OCI-LY7 (cell line): ENCODE data around the gene IRAK1. TPM values are rescaled to one million over a fixed set of nuclear protein-coding genes. Genes with fewer than 3 reads are reported as not detected.

Source experiments
- BruUV-seq: library from RNA; stranded (reverse); fragments of 400-500 nt; replicated peaks from 2 replicates; lab custom pipeline; 2021; lab: Mats Ljungman, UMichigan
- CTCF ChIA-PET: fragments of 300-600 bp; sonication (Branson Sonifier 250); formaldehyde crosslinking; loops from one replicate; lab custom pipeline; 2022; ENCODE audit warnings: antibody characterized with exemption; ENCODE audit not compliant: unreplicated experiment; lab: Charles Lee
- POLR2A ChIA-PET: fragments of 300-600 bp; sonication (Branson Sonifier 250); formaldehyde crosslinking; loops from one replicate; lab custom pipeline; 2022; ENCODE audit warnings: antibody characterized with exemption; lab: Charles Lee
- DNase-seq: peaks from one replicate; pipeline ENCODE4 v3.0.0-alpha.2; 2015; ENCODE audit warnings: low spot score
- H2AFZ ChIP-seq: fragments of 200-600 bp; sonication (generic), shearing (Covaris generic); 2 replicates; pipeline ENCODE4 v1.6.1; 2014; ENCODE audit warnings: mild to moderate bottlenecking, antibody characterized with exemption, low read length, moderate library complexity
- H3K27ac ChIP-seq: fragments of 200-600 bp; sonication (generic); 2 replicates; pipeline ENCODE4 v1.5.1; 2014; ENCODE audit warnings: mixed run types, low read depth, mild to moderate bottlenecking, moderate library complexity, low read length, inconsistent platforms; ENCODE audit not compliant: poor library complexity, severe bottlenecking
- H3K36me3 ChIP-seq: fragments of 200-600 bp; sonication (generic); 2 replicates; pipeline ENCODE4 v1.6.1; 2014; ENCODE audit warnings: mild to moderate bottlenecking, antibody characterized with exemption, low read length, moderate library complexity, mixed read lengths; ENCODE audit not compliant: insufficient read depth
- H3K4me1 ChIP-seq: fragments of 200-600 bp; sonication (generic); 2 replicates; pipeline ENCODE4 v1.5.1; 2014; ENCODE audit warnings: mild to moderate bottlenecking, low read length; ENCODE audit not compliant: insufficient read depth, poor library complexity, severe bottlenecking
- H3K4me2 ChIP-seq: fragments of 200-600 bp; sonication (generic); 2 replicates; pipeline ENCODE4 v1.6.1; 2014; ENCODE audit warnings: mild to moderate bottlenecking, low read length
- H3K4me3 ChIP-seq: fragments of 200-600 bp; sonication (generic); 2 replicates; pipeline ENCODE4 v1.5.1; 2014; ENCODE audit warnings: mild to moderate bottlenecking, low read depth, low read length; ENCODE audit not compliant: poor library complexity, severe bottlenecking
- H3K79me2 ChIP-seq: fragments of 200-600 bp; sonication (generic); 2 replicates; pipeline ENCODE4 v1.6.1; 2016; ENCODE audit warnings: low read depth, mild to moderate bottlenecking, low read length, moderate library complexity, mixed read lengths; ENCODE audit not compliant: insufficient read depth
- H3K9me2 ChIP-seq: fragments of 200-600 bp; sonication (generic); 2 replicates; pipeline ENCODE4 v1.6.1; 2016; ENCODE audit warnings: mild to moderate bottlenecking, low read length, mixed read lengths; ENCODE audit not compliant: insufficient read depth
- H3K9me3 ChIP-seq: fragments of 200-600 bp; sonication (generic); 2 replicates; pipeline ENCODE4 v1.6.1; 2014; ENCODE audit warnings: mild to moderate bottlenecking, mixed run types, low read length, mixed read lengths
- H4K20me1 ChIP-seq: fragments of 200-600 bp; sonication (generic); 2 replicates; pipeline ENCODE4 v1.6.1; 2014; ENCODE audit warnings: mild to moderate bottlenecking, antibody characterized with exemption, low read length, moderate library complexity, mixed read lengths; ENCODE audit not compliant: insufficient read depth
- EZH2phosphoT487 ChIP-seq: fragments of 200-600 bp; sonication (generic); IDR thresholded peaks from 2 replicates; pipeline ENCODE4 v1.6.1; 2018; ENCODE audit warnings: low read depth, borderline replicate concordance, mild to moderate bottlenecking, mixed run types, antibody characterized with exemption, low read length, moderate library complexity, mixed read lengths
- intact Hi-C: fragments of 100-400 bp; cut with micrococcal nuclease; formaldehyde crosslinking; loops from one replicate; pipeline ENCODE4 v1.10.0; 2022; ENCODE audit not compliant: unreplicated experiment
- total RNA-seq, 2 experiments: library from RNA; depleted of rRNA in 1 of 2; stranded (reverse); fragments of >200 nt in 1 of 2; shearing (Covaris generic) in 1 of 2; gene quantifications; 2 replicates each; pipeline ENCODE4 v1.2.3, GENCODE V29; 2014 to 2022
- TF ChIP-seq, protein P1 (sequence below): fragments of 200-600 bp; sonication (generic); conservative IDR thresholded peaks from 2 replicates; pipeline ENCODE4 v1.5.1; 2014; ENCODE audit warnings: mild to moderate bottlenecking, antibody characterized with exemption, low read length, moderate library complexity, mixed read lengths

IRAK1 gene
- total RNA-seq, 2 experiments from 2014 or later: 75.5 to 136 TPM

- no peak for DNase-seq
- peaks cover 36% of the 10 kb centered on the region for H3K36me3 ChIP-seq
- no peaks in the 10 kb centered on the region for H3K9me2 ChIP-seq
- POLR2A ChIA-PET: interaction anchor here (0.7 kb wide), 1 partner anchor 9 kb away, joined by 9 read pairs; no protein-coding TSS in a partner anchor
- H3K79me2 ChIP-seq: no peaks in the 10 kb centered on the region
- intact Hi-C loops: no loop called here
- peak overlapping the region; percentile 39 for H3K4me2 ChIP-seq
- no peaks in the 10 kb centered on the region for H3K9me3 ChIP-seq
- no peak overlapping the region for H3K4me3 ChIP-seq
- TF ChIP-seq, protein P1, sequence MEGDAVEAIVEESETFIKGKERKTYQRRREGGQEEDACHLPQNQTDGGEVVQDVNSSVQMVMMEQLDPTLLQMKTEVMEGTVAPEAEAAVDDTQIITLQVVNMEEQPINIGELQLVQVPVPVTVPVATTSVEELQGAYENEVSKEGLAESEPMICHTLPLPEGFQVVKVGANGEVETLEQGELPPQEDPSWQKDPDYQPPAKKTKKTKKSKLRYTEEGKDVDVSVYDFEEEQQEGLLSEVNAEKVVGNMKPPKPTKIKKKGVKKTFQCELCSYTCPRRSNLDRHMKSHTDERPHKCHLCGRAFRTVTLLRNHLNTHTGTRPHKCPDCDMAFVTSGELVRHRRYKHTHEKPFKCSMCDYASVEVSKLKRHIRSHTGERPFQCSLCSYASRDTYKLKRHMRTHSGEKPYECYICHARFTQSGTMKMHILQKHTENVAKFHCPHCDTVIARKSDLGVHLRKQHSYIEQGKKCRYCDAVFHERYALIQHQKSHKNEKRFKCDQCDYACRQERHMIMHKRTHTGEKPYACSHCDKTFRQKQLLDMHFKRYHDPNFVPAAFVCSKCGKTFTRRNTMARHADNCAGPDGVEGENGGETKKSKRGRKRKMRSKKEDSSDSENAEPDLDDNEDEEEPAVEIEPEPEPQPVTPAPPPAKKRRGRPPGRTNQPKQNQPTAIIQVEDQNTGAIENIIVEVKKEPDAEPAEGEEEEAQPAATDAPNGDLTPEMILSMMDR: no peak
- TF ChIP-seq EZH2phosphoT487: no peak
- H2AFZ ChIP-seq: no peak overlapping the region
- H3K27ac ChIP-seq: peak overlapping the region; percentile 11
- CTCF ChIA-PET: no interaction called here
- no TSS peak for BruUV-seq
- H3K4me1 ChIP-seq: peaks cover 23% of the 10 kb centered on the region
- H4K20me1 ChIP-seq: no peaks in the 10 kb centered on the region
Observed at GRCh38 chrX:154008521-154008920, 11.2 kb downstream of the IRAK1 start.

DNA sequence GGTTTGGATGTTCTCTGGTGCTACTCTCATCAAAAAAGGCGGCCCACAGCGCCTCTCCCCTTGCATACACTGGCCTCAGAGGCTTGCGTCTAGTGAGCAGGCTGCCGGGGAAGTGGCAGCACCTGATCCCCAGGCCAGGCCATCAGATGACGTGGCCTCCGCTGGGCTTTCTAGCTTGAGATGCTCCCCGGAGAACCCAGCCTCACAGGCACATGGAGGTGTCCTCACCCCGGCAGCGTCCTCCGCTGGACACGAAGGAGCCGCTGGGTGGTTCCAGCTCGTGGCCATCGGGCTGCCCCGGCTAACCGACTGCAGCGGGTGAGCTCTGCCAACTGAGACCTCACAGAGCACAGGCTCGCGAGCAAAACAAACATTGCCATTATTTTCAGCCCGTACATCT, 12.8 kb downstream of the IRAK1 start:
- no TSS peak for BruUV-seq
- Histone ChIP-seq H3K9me3 (no peaks in the 10 kb centered on the region), H3K4me3 (no peak overlapping the region), H2AFZ (no peak overlapping the region), H3K4me2 (no peak overlapping the region), H3K4me1 (peaks cover 29% of the 10 kb centered on the region), H3K36me3 (peaks cover 21% of the 10 kb centered on the region), H3K9me2 (no peaks in the 10 kb centered on the region), H4K20me1 (no peaks in the 10 kb centered on the region), H3K27ac (no peak overlapping the region), H3K79me2 (no peaks in the 10 kb centered on the region)
- intact Hi-C loops: no loop called here
- TF ChIP-seq EZH2phosphoT487: no peak
- TF ChIP-seq, protein P1: no peak
- ChIA-PET POLR2A (no interaction called here), CTCF (no interaction called here)
- DNase-seq: no peak

DNA sequence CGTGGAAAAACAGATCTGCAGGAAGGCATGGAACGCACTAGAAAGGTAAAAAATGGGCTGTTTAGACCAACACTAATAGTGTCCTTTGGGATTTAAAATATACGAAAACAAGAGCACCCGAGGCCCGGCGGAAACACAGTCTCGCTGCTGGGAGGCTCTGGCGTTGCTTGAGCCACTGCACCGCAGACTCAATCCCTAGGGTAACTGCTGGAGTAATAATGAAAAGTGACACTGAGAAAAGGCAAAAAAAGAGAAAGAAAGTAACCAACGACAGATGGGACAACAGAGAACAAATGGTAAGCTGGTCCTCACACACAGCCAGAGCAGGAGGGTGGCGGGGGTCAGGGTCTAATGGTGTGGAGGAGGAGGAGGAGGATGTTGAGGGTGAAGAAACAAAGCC, 15.4 kb downstream of the IRAK1 start:
- no peak for TF ChIP-seq EZH2phosphoT487
- TF ChIP-seq, protein P1: no peak
- H3K4me1 ChIP-seq: peaks cover 31% of the 10 kb centered on the region
- H2AFZ ChIP-seq: no peak overlapping the region
- no peak for DNase-seq
- H3K36me3 ChIP-seq: no peaks in the 10 kb centered on the region
- no peak overlapping the region; the same call in none of the 2 replicates for H3K4me2 ChIP-seq
- no peaks in the 10 kb centered on the region for H4K20me1 ChIP-seq
- ChIA-PET CTCF (no interaction called here), POLR2A (no interaction called here)
- intact Hi-C loops: no loop called here
- no peak overlapping the region for H3K4me3 ChIP-seq
- H3K9me3 ChIP-seq: no peaks in the 10 kb centered on the region
- H3K79me2 ChIP-seq: no peaks in the 10 kb centered on the region
- BruUV-seq: no TSS peak
- no peak overlapping the region for H3K27ac ChIP-seq
- no peaks in the 10 kb centered on the region for H3K9me2 ChIP-seq
